Trophoblast cell (in vitro differentiated cells and primary cell): ENCODE results near the gene LTV1.
A peak's percentile ranks its signal among the peaks of the same experiment; 100 is the strongest.

Source experiments
- DNase-seq, 2 donors: peaks; one replicate each; pipeline ENCODE4 v3.0.0-alpha.2; 2016
- H2AFZ ChIP-seq: 2 replicates; pipeline ENCODE4 v1.6.1; 2013; ENCODE audit warnings: low read length, moderate library complexity, mild to moderate bottlenecking; ENCODE audit not compliant: insufficient read depth, poor library complexity
- H2AK5ac ChIP-seq: 2 replicates; pipeline ENCODE4 v1.6.1; 2013; ENCODE audit warnings: mild to moderate bottlenecking, low read length
- H2BK120ac ChIP-seq: 2 replicates; pipeline ENCODE4 v1.6.1; 2013; ENCODE audit warnings: low read length, mild to moderate bottlenecking, moderate library complexity; ENCODE audit not compliant: insufficient read depth, poor library complexity
- H2BK12ac ChIP-seq: 2 replicates; pipeline ENCODE4 v1.6.1; 2013; ENCODE audit warnings: mild to moderate bottlenecking, low read length, moderate library complexity
- H2BK5ac ChIP-seq: 2 replicates; pipeline ENCODE4 v1.6.1; 2013; ENCODE audit warnings: low read length, low read depth, moderate library complexity, mild to moderate bottlenecking; ENCODE audit not compliant: poor library complexity
- H3K14ac ChIP-seq: 2 replicates; pipeline ENCODE4 v1.6.1; 2013; ENCODE audit warnings: mild to moderate bottlenecking, low read length
- H3K18ac ChIP-seq: 2 replicates; pipeline ENCODE4 v1.6.1; 2013; ENCODE audit warnings: mild to moderate bottlenecking, low read length
- H3K23ac ChIP-seq: 2 replicates; pipeline ENCODE4 v1.6.1; 2013; ENCODE audit warnings: low read length
- H3K27ac ChIP-seq: 2 replicates; pipeline ENCODE4 v1.5.1; 2013; ENCODE audit warnings: low read depth, mild to moderate bottlenecking, inconsistent platforms, low read length, moderate library complexity
- H3K27me3 ChIP-seq: 2 replicates; pipeline ENCODE4 v1.6.1; 2013; ENCODE audit warnings: inconsistent platforms, mild to moderate bottlenecking, low read length, moderate library complexity; ENCODE audit not compliant: insufficient read depth
- H3K36me3 ChIP-seq, 2 experiments: 1 replicate in 1 of 2; 2 replicates in 1 of 2; pipeline ENCODE4 v1.6.1; 2013; ENCODE audit warnings: low read length in 2 of 2, mild to moderate bottlenecking in 2 of 2, moderate library complexity in 1 of 2; ENCODE audit not compliant: insufficient read depth in 2 of 2, control insufficient read depth in 1 of 2
- H3K4ac ChIP-seq: 2 replicates; pipeline ENCODE4 v1.6.1; 2013; ENCODE audit warnings: low read depth, mild to moderate bottlenecking, low read length, moderate library complexity
- H3K4me1 ChIP-seq, 2 experiments: 1 replicate in 1 of 2; 2 replicates in 1 of 2; pipeline ENCODE4 v1.6.1; 2013; ENCODE audit warnings: low read length in 2 of 2, mild to moderate bottlenecking in 2 of 2, moderate library complexity in 1 of 2; ENCODE audit not compliant: insufficient read depth in 2 of 2, control insufficient read depth in 1 of 2
- H3K4me2 ChIP-seq: 2 replicates; pipeline ENCODE4 v1.6.1; 2013; ENCODE audit warnings: inconsistent platforms, mild to moderate bottlenecking, low read length, moderate library complexity
- H3K4me3 ChIP-seq: 2 replicates; pipeline ENCODE4 v1.5.1; 2013; ENCODE audit warnings: mild to moderate bottlenecking, low read depth, low read length, inconsistent platforms
- H3K79me1 ChIP-seq: one replicate; pipeline ENCODE4 v1.6.1; 2013; ENCODE audit warnings: low read length
- H3K79me2 ChIP-seq: 2 replicates; pipeline ENCODE4 v1.6.1; 2013; ENCODE audit warnings: low read length, mild to moderate bottlenecking; ENCODE audit not compliant: control insufficient read depth, insufficient read depth, poor library complexity
- H3K9ac ChIP-seq: 2 replicates; pipeline ENCODE4 v1.6.1; 2013; ENCODE audit warnings: mild to moderate bottlenecking, low read length
- H3K9me3 ChIP-seq: 2 replicates; pipeline ENCODE4 v1.6.1; 2013; ENCODE audit warnings: low read depth, mild to moderate bottlenecking, control low read depth, inconsistent platforms, low read length; ENCODE audit not compliant: insufficient read depth
- H4K12ac ChIP-seq: 2 replicates; pipeline ENCODE4 v1.6.1; 2013; ENCODE audit warnings: low read depth, mild to moderate bottlenecking, low read length, moderate library complexity
- H4K8ac ChIP-seq: 2 replicates; pipeline ENCODE4 v1.6.1; 2013; ENCODE audit warnings: low read depth, mild to moderate bottlenecking, low read length, moderate library complexity
- H4K91ac ChIP-seq: one replicate; pipeline ENCODE4 v1.6.1; 2013; ENCODE audit warnings: low read depth, mild to moderate bottlenecking, low read length, moderate library complexity
- WGBS: extraction: QIAGEN DNeasy Blood & Tissue Kit; methylation state at CpG from one replicate; pipeline ENCODE4 v1.1.7; 2013; ENCODE audit warnings: missing lambda C conversion rate; ENCODE audit not compliant: insufficient read length, insufficient coverage; ENCODE audit errors: extremely low coverage; 5-methylcytosine and 5-hydroxymethylcytosine counted together

Gene LTV1

GRCh38 chr6:143822584-143823024, 20.5 kb upstream of the LTV1 start:
- H3K4me1 ChIP-seq: peaks cover 0 to 1% of the 10 kb centered on the region in 2 experiments
- H3K9ac ChIP-seq: no peak overlapping the region
- no peak overlapping the region for H3K23ac ChIP-seq
- H3K79me1 ChIP-seq: no peaks in the 10 kb centered on the region
- no peak overlapping the region for H3K18ac ChIP-seq
- no peaks in the 10 kb centered on the region for H3K9me3 ChIP-seq
- no CpG with 5 or more reads among the region's 3 CpGs for WGBS
- H2AK5ac ChIP-seq: no peak overlapping the region
- H3K27me3 ChIP-seq: no peaks in the 10 kb centered on the region
- H3K14ac ChIP-seq: no peak overlapping the region
- no peak overlapping the region for H4K12ac ChIP-seq
- peaks cover 5 to 6% of the 10 kb centered on the region in 2 experiments for H3K36me3 ChIP-seq
- no peak overlapping the region for H2AFZ ChIP-seq
- H3K4ac ChIP-seq: no peak overlapping the region
- H4K91ac ChIP-seq: no peak overlapping the region
- no peak overlapping the region for H4K8ac ChIP-seq
- H2BK120ac ChIP-seq: no peak overlapping the region
- no peaks in the 10 kb centered on the region for H3K79me2 ChIP-seq
- no peak overlapping the region for H2BK5ac ChIP-seq
- DNase-seq: peak; percentile 13 to 66
- H2BK12ac ChIP-seq: no peak overlapping the region
- H3K4me3 ChIP-seq: no peak overlapping the region
- no peak overlapping the region for H3K4me2 ChIP-seq
- H3K27ac ChIP-seq: no peak overlapping the region

- Histone ChIP-seq H3K4ac (no peak overlapping the region), H3K4me3 (no peak overlapping the region), H3K14ac (no peak overlapping the region), H3K79me2 (no peaks in the 10 kb centered on the region), H4K12ac (no peak overlapping the region), H3K9ac (no peak overlapping the region), H2AFZ (no peak overlapping the region), H2BK5ac (no peak overlapping the region), H3K4me2 (no peak overlapping the region), H4K91ac (no peak overlapping the region), H3K18ac (no peak overlapping the region), H3K27ac (no peak overlapping the region), H3K9me3 (no peaks in the 10 kb centered on the region), H3K23ac (no peak overlapping the region), H3K27me3 (no peaks in the 10 kb centered on the region), H3K4me1 (peaks cover 0 to 1% of the 10 kb centered on the region in 2 experiments), H4K8ac (no peak overlapping the region), H3K79me1 (no peaks in the 10 kb centered on the region), H2AK5ac (no peak overlapping the region), H2BK12ac (no peak overlapping the region), H2BK120ac (no peak overlapping the region), H3K36me3 (peaks cover 4% of the 10 kb centered on the region in 2 experiments)
- DNase-seq: no peak
- WGBS: no CpG with 5 or more reads among the region's 6 CpGs
These were observed 19.6 kb upstream of the LTV1 start for GRCh38 chr6:143823548-143823947.

GRCh38 chr6:143828572-143828971, 14.6 kb upstream of the LTV1 start:
- Histone ChIP-seq H3K4ac (no peak overlapping the region), H3K4me2 (no peak overlapping the region), H2BK120ac (no peak overlapping the region), H3K23ac (no peak overlapping the region), H2BK12ac (no peak overlapping the region), H3K18ac (no peak overlapping the region), H3K27me3 (no peaks in the 10 kb centered on the region), H4K91ac (no peak overlapping the region), H3K4me3 (no peak overlapping the region), H4K12ac (no peak overlapping the region), H3K36me3 (peaks cover 2 to 6% of the 10 kb centered on the region in 2 experiments), H3K14ac (no peak overlapping the region), H2AK5ac (no peak overlapping the region), H4K8ac (no peak overlapping the region), H2BK5ac (no peak overlapping the region), H2AFZ (no peak overlapping the region), H3K4me1 (no peaks in the 10 kb centered on the region), H3K27ac (no peak overlapping the region), H3K9me3 (no peaks in the 10 kb centered on the region), H3K79me1 (no peaks in the 10 kb centered on the region), H3K79me2 (no peaks in the 10 kb centered on the region), H3K9ac (no peak overlapping the region)
- DNase-seq: no peak

- no peak overlapping the region for H3K4me2 ChIP-seq
- H3K79me1 ChIP-seq: no peaks in the 10 kb centered on the region
- no peak overlapping the region for H3K18ac ChIP-seq
- H4K12ac ChIP-seq: no peak overlapping the region
- H3K23ac ChIP-seq: no peak overlapping the region
- no peak overlapping the region for H2AFZ ChIP-seq
- no peak overlapping the region for H2AK5ac ChIP-seq
- no peaks in the 10 kb centered on the region for H3K27me3 ChIP-seq
- WGBS: no CpG with 5 or more reads among the region's 2 CpGs
- H3K9ac ChIP-seq: no peak overlapping the region
- H2BK12ac ChIP-seq: no peak overlapping the region
- no peak overlapping the region for H4K8ac ChIP-seq
- no peak overlapping the region for H3K14ac ChIP-seq
- no peak overlapping the region for H4K91ac ChIP-seq
- no peak overlapping the region for H2BK120ac ChIP-seq
- no peaks in the 10 kb centered on the region for H3K79me2 ChIP-seq
- H3K4me1 ChIP-seq: no peaks in the 10 kb centered on the region
- H3K4ac ChIP-seq: no peak overlapping the region
- no peak overlapping the region for H2BK5ac ChIP-seq
- no peaks in the 10 kb centered on the region for H3K9me3 ChIP-seq
- H3K36me3 ChIP-seq: peaks cover 0 to 2% of the 10 kb centered on the region in 2 experiments
- H3K27ac ChIP-seq: no peak overlapping the region
- H3K4me3 ChIP-seq: no peak overlapping the region
- no peak for DNase-seq
These were observed 7.0 kb upstream of the LTV1 start for GRCh38 chr6:143836150-143836549.
